ENCODE results near the gene BEST4. TPM values are rescaled to one million over a fixed set of nuclear protein-coding genes. Genes with fewer than 3 reads are reported as not detected.
"Not testable (repeated sequence)": the region's sequence is repeated elsewhere in the genome, so short reads cannot be mapped to it uniquely, and the experiment has no call there.

Gene BEST4
- total RNA-seq, 2 donors from 2014 or later: 0.47 TPM; not detected in 1

- H3K9me3 Mint-ChIP-seq: no peaks in the 10 kb centered on the region
- no peak overlapping the region for H3K4me3 Mint-ChIP-seq
- DNase-seq (ENCODE audit: low spot score) (no peak), ATAC-seq (peak; percentile 53 to 62)
- H3K36me3 Mint-ChIP-seq: peaks cover 5% of the 10 kb centered on the region
- H3K27ac Mint-ChIP-seq: peak overlapping the region in 1 of 2 donors; percentile 75
- no peaks in the 10 kb centered on the region for H3K27me3 Mint-ChIP-seq
- H3K4me1 Mint-ChIP-seq (ENCODE audit: low read depth in 2 of 2): peaks cover 4 to 5% of the 10 kb centered on the region in 2 donors
Observed at GRCh38 chr1:44757420-44757819, 30.6 kb downstream of the BEST4 start.

GRCh38 chr1:44747878-44748277, 40.1 kb downstream of the BEST4 start:
- H3K4me1 Mint-ChIP-seq (ENCODE audit: low read depth in 2 of 2): peaks cover 0 to under 1% of the 10 kb centered on the region in 2 donors
- no peaks in the 10 kb centered on the region for H3K27me3 Mint-ChIP-seq
- no peak overlapping the region for H3K4me3 Mint-ChIP-seq
- H3K36me3 Mint-ChIP-seq: peaks cover 4% of the 10 kb centered on the region
- ATAC-seq: peak in 1 of 2 donors; percentile 36
- DNase-seq (ENCODE audit: low spot score): no peak
- H3K9me3 Mint-ChIP-seq: no peaks in the 10 kb centered on the region
- H3K27ac Mint-ChIP-seq: no peak overlapping the region

GRCh38 chr1:44743211-44743610, 44.8 kb downstream of the BEST4 start:
- DNase-seq (ENCODE audit: low spot score): no peak
- H3K9me3 Mint-ChIP-seq: no peaks in the 10 kb centered on the region
- H3K36me3 Mint-ChIP-seq: peaks cover 10% of the 10 kb centered on the region
- H3K27ac Mint-ChIP-seq: no peak overlapping the region
- no peaks in the 10 kb centered on the region for H3K27me3 Mint-ChIP-seq
- H3K4me1 Mint-ChIP-seq (ENCODE audit: low read depth in 2 of 2): peaks cover 11 to 16% of the 10 kb centered on the region in 2 donors
- no peak for ATAC-seq
- no peak overlapping the region for H3K4me3 Mint-ChIP-seq

GRCh38 chr1:44740179-44740617, 47.8 kb downstream of the BEST4 start:
- ATAC-seq: no peak
- no peaks in the 10 kb centered on the region for H3K9me3 Mint-ChIP-seq
- peak overlapping the region; percentile 99 for H3K4me3 Mint-ChIP-seq
- peaks cover 11 to 16% of the 10 kb centered on the region in 2 donors for H3K4me1 Mint-ChIP-seq (ENCODE audit: low read depth in 2 of 2)
- no peak for DNase-seq (ENCODE audit: low spot score)
- H3K36me3 Mint-ChIP-seq: peaks cover 6% of the 10 kb centered on the region
- H3K27me3 Mint-ChIP-seq: no peaks in the 10 kb centered on the region
- peak overlapping the region; percentile 90 to 94 for H3K27ac Mint-ChIP-seq

GRCh38 chr1:44739307-44740178, 48.4 kb downstream of the BEST4 start, which contains the start of gene KIF2C:
Gene KIF2C, plus strand, starts transcription at chr1:44739837. Its CDS starts 96 bp downstream, at chr1:44739933.
- Mint-ChIP-seq H3K4me3 (peak within 1 kb of the TSS; percentile 99), H3K36me3 (peaks cover 6% of the 10 kb centered on the region), H3K27me3 (no peaks in the 10 kb centered on the region), H3K4me1 (ENCODE audit: low read depth in 2 of 2) (peaks cover 11 to 16% of the 10 kb centered on the region in 2 donors), H3K27ac (peak within 1 kb of the TSS; percentile 90 to 94), H3K9me3 (no peaks in the 10 kb centered on the region)
- peak; percentile 96 for DNase-seq (ENCODE audit: low spot score)
- peak; percentile 100 for ATAC-seq

GRCh38 chr1:44738953-44739306, 49.0 kb downstream of the BEST4 start:
- not testable (repeated sequence) for H3K27me3 Mint-ChIP-seq; ATAC-seq; DNase-seq (ENCODE audit: low spot score); H3K36me3 Mint-ChIP-seq; H3K9me3 Mint-ChIP-seq
- peak overlapping the region; percentile 99 for H3K4me3 Mint-ChIP-seq
- peaks cover 11 to 16% of the 10 kb centered on the region in 2 donors for H3K4me1 Mint-ChIP-seq (ENCODE audit: low read depth in 2 of 2)
- peak overlapping the region; percentile 90 to 94 for H3K27ac Mint-ChIP-seq

- H3K4me3 Mint-ChIP-seq: no peak overlapping the region
- H3K27me3 Mint-ChIP-seq: no peaks in the 10 kb centered on the region
- peaks cover 6% of the 10 kb centered on the region for H3K36me3 Mint-ChIP-seq
- no peak for ATAC-seq
- DNase-seq (ENCODE audit: low spot score): no peak
- no peaks in the 10 kb centered on the region for H3K9me3 Mint-ChIP-seq
- peak overlapping the region in 1 of 2 donors; percentile 8 for H3K27ac Mint-ChIP-seq
- peaks cover 14 to 21% of the 10 kb centered on the region in 2 donors for H3K4me1 Mint-ChIP-seq (ENCODE audit: low read depth in 2 of 2)
Observed at GRCh38 chr1:44735992-44736391, 52.0 kb downstream of the BEST4 start.

- no peaks in the 10 kb centered on the region for H3K36me3 Mint-ChIP-seq
- no peaks in the 10 kb centered on the region for H3K27me3 Mint-ChIP-seq
- peaks cover 13 to 20% of the 10 kb centered on the region in 2 donors for H3K4me1 Mint-ChIP-seq (ENCODE audit: low read depth in 2 of 2)
- ATAC-seq (no peak), DNase-seq (ENCODE audit: low spot score) (no peak)
- no peak overlapping the region for H3K4me3 Mint-ChIP-seq
- H3K27ac Mint-ChIP-seq: peak overlapping the region in 1 of 2 donors; percentile 9
- H3K9me3 Mint-ChIP-seq: no peaks in the 10 kb centered on the region
Observed at GRCh38 chr1:44733784-44734183, 54.2 kb downstream of the BEST4 start.

Other genes with a start within 250 kb of the BEST4 start
- gene TMEM53, start 113.7 kb downstream of the BEST4 start, total RNA-seq: 1 to 10 TPM; 2.8 to 3.8 TPM
- gene ARMH1, start 113.5 kb downstream of the BEST4 start, total RNA-seq: 1 to 10 TPM; 1.8 to 8.7 TPM
- gene RNU5D-1, start 57.0 kb downstream of the BEST4 start, total RNA-seq: not detected
- 10 to 100 TPM; 44.5 to 97.0 TPM for gene KIF2C, start 48.3 kb downstream of the BEST4 start, total RNA-seq
- 1,000 to 10,000 TPM; 1,070 to 1,127 TPM for gene RPS8, start 12.6 kb downstream of the BEST4 start, total RNA-seq
- 10 to 100 TPM; 27.4 to 64.3 TPM for gene PLK3, start 12.2 kb upstream of the BEST4 start, total RNA-seq
- not detected for gene DYNLT4, start 19.2 kb upstream of the BEST4 start, total RNA-seq
- gene BTBD19, start 20.4 kb upstream of the BEST4 start, total RNA-seq: 1 to 10 TPM; 1.7 to 6.4 TPM
- gene PTCH2, start 55.1 kb upstream of the BEST4 start, total RNA-seq: 1 to 10 TPM; 1.9 TPM
- gene EIF2B3, start 198.4 kb upstream of the BEST4 start, total RNA-seq: 10 to 100 TPM; 37.6 to 60.9 TPM
- gene HECTD3, start 223.2 kb upstream of the BEST4 start, total RNA-seq: 10 to 100 TPM; 39.0 to 42.8 TPM
- gene UROD, start 224.1 kb upstream of the BEST4 start, total RNA-seq: 100 to 1,000 TPM in 1 of 2 donors, 10 to 100 TPM in 1; 72.5 to 109 TPM

All from natural killer cell treated with Interleukin-12 subunit alpha and Interleukin-12 subunit beta and Interleukin-15 and Interleukin-18, amount 100 ng/mL, for 72 hours (primary cell).